HTR-8/SVneo (cell line): Measurements from ENCODE around the gene POLD1.
A peak's percentile ranks its signal among the peaks of the same experiment; 100 is the strongest.

Experiments used
- DNase-seq: peaks from one replicate; pipeline ENCODE4 v3.0.0; 2011; ENCODE audit warnings: low spot score, mixed read lengths; ENCODE audit not compliant: insufficient read length
- FAIRE-seq: peaks from 2 replicates; lab custom pipeline; 2011; peaks lifted over from hg19 to GRCh38; lab: Jason Lieb, UNC

POLD1 gene

GRCh38 chr19:50362656-50363424 lies 21.3 kb upstream of the POLD1 start:
- DNase-seq (no peak), FAIRE-seq (no peak)

GRCh38 chr19:50365434-50366306 lies 18.5 kb upstream of the POLD1 start, which contains the start of gene NAPSA:
Gene NAPSA, minus strand, starts transcription at chr19:50365639. Its CDS starts 18 bp downstream, at chr19:50365621.
- DNase-seq: no peak
- no peak for FAIRE-seq

- FAIRE-seq: peak; percentile 51
- peak; percentile 89 for DNase-seq
Measured at GRCh38 chr19:50368649-50369570, 15.2 kb upstream of the POLD1 start.

GRCh38 chr19:50371914-50372475 lies 12.2 kb upstream of the POLD1 start:
- FAIRE-seq (no peak), DNase-seq (no peak)

GRCh38 chr19:50376166-50377050 lies 7.7 kb upstream of the POLD1 start, which contains the start of gene NR1H2:
Gene NR1H2, plus strand, starts transcription at chr19:50376457. Its CDS starts 1,149 bp downstream, at chr19:50377606.
- FAIRE-seq (peak; percentile 93), DNase-seq (peak; percentile 83)

GRCh38 chr19:50377051-50377461 lies 7.1 kb upstream of the POLD1 start:
- DNase-seq (no peak), FAIRE-seq (no peak)

- no peak for FAIRE-seq
- no peak for DNase-seq
Measured at GRCh38 chr19:50377517-50377916, 6.6 kb upstream of the POLD1 start.

GRCh38 chr19:50378169-50378862 lies 5.8 kb upstream of the POLD1 start:
- DNase-seq: no peak
- no peak for FAIRE-seq

GRCh38 chr19:50378863-50379236 lies 5.3 kb upstream of the POLD1 start:
- DNase-seq (no peak), FAIRE-seq (no peak)

GRCh38 chr19:50379602-50380001 lies 4.5 kb upstream of the POLD1 start:
- DNase-seq: no peak
- no peak for FAIRE-seq

GRCh38 chr19:50380137-50380536 lies 4.0 kb upstream of the POLD1 start:
- FAIRE-seq (no peak), DNase-seq (no peak)

GRCh38 chr19:50380751-50381151 lies 3.4 kb upstream of the POLD1 start:
- DNase-seq (no peak), FAIRE-seq (no peak)

GRCh38 chr19:50381881-50382729 lies 2.0 kb upstream of the POLD1 start:
- no peak for DNase-seq
- no peak for FAIRE-seq

GRCh38 chr19:50383001-50383851 lies 921 bp upstream of the POLD1 start:
- no peak for FAIRE-seq

GRCh38 chr19:50384685-50385535 lies 763 bp downstream of the POLD1 start:
- no peak for FAIRE-seq
- DNase-seq: no peak

More at GRCh38 chr19:50383001-50383851, 921 bp upstream of the POLD1 start:
- no peak for DNase-seq
